GM18873 (cell line): ENCODE data around the gene CKS1B.
A peak's percentile ranks its signal among the peaks of the same experiment; 100 is the strongest.

Source experiments
- ATAC-seq: cut with Tn5 transposase; IDR thresholded peaks from one replicate; pipeline ENCODE4 v1.9.1; 2021; ENCODE audit warnings: mild to moderate bottlenecking, moderate library complexity, moderate number of reproducible peaks; ENCODE audit not compliant: unreplicated experiment, low FRiP score

Gene CKS1B

GRCh38 chr1:154974102-154974807, at the start of gene CKS1B:
Gene CKS1B, plus strand, starts transcription at chr1:154974681. Its CDS starts 65 bp downstream, at chr1:154974746.
- peak; percentile 79 for ATAC-seq

GRCh38 chr1:154925335-154926170, 48.9 kb upstream of the CKS1B start:
- ATAC-seq = no peak

GRCh38 chr1:154926201-154926600, 48.3 kb upstream of the CKS1B start:
- ATAC-seq = no peak

- no peak for ATAC-seq
These were observed 42.5 kb upstream of the CKS1B start for GRCh38 chr1:154931940-154932487.

- ATAC-seq = no peak
These were observed 40.0 kb upstream of the CKS1B start for GRCh38 chr1:154934358-154934948.

GRCh38 chr1:154935749-154936554, 38.5 kb upstream of the CKS1B start:
- ATAC-seq = no peak

- ATAC-seq = peak; percentile 62
These were observed 37.9 kb upstream of the CKS1B start, which contains the start of gene PMVK for GRCh38 chr1:154936555-154937084. Gene PMVK, minus strand, starts transcription at chr1:154936719. Its CDS starts 34 bp downstream, at chr1:154936685.

GRCh38 chr1:154937085-154937987, 37.1 kb upstream of the CKS1B start:
- ATAC-seq = peak; percentile 33

GRCh38 chr1:154937988-154938386, 36.5 kb upstream of the CKS1B start:
- ATAC-seq = no peak

- ATAC-seq = no peak
These were observed 35.7 kb upstream of the CKS1B start for GRCh38 chr1:154938604-154939399.

GRCh38 chr1:154940213-154940560, 34.3 kb upstream of the CKS1B start:
- no peak for ATAC-seq

GRCh38 chr1:154940651-154941194, 33.8 kb upstream of the CKS1B start:
- ATAC-seq = no peak

- no peak for ATAC-seq
These were observed 33.0 kb upstream of the CKS1B start for GRCh38 chr1:154941333-154942013.

- no peak for ATAC-seq
These were observed 30.7 kb upstream of the CKS1B start for GRCh38 chr1:154943649-154944400.

- no peak for ATAC-seq
These were observed 29.9 kb upstream of the CKS1B start for GRCh38 chr1:154944401-154945159.
